Adrenal gland (tissue), 12 donors: ENCODE results near the gene NRXN3. TPM values are rescaled to one million over a fixed set of nuclear protein-coding genes. Genes with fewer than 3 reads are reported as not detected.
"Not testable (repeated sequence)": the region's sequence is repeated elsewhere in the genome, so short reads cannot be mapped to it uniquely, and the experiment has no call there.

Source experiments
- DNase-seq, 7 donors: peaks; one replicate each; pipeline ENCODE4 v3.0.0-alpha.2; 2019 to 2020
- H3K27ac ChIP-seq, 5 donors: fragments of 200-600 bp; sonication (generic) in 4 of 5; 1 replicate in 3 of 5; 2 replicates in 2 of 5; pipeline versions ENCODE4 v1.5.1 to v1.8.0; 2016 to 2020; ENCODE audit warnings: mild to moderate bottlenecking in 1 of 5
- H3K27me3 ChIP-seq: fragments of 200-600 bp; 2 replicates; pipeline ENCODE4 v1.8.0; 2021
- H3K36me3 ChIP-seq, 2 donors: fragments of 200-600 bp; replicated peaks in 1 of 2; 1 replicate in 1 of 2; 2 replicates in 1 of 2; pipeline versions ENCODE4 v1.5.1 to v1.8.0; 2018 to 2022
- H3K4me1 ChIP-seq, 2 donors: fragments of 200-600 bp; replicated peaks in 1 of 2; 1 replicate in 1 of 2; 2 replicates in 1 of 2; pipeline versions ENCODE4 v1.5.1 to v1.8.0; 2018 to 2021
- H3K4me3 ChIP-seq, 4 donors: fragments of 200-600 bp; sonication (generic) in 3 of 4; one replicate each; pipeline ENCODE4 v1.5.1; 2016 to 2018
- H3K9me3 ChIP-seq, 3 donors: fragments of 200-600 bp; sonication (generic) in 1 of 3; replicated peaks in 1 of 3; 1 replicate in 2 of 3; 2 replicates in 1 of 3; pipeline versions ENCODE4 v1.5.1 to v1.8.0; 2016 to 2021
- CTCF ChIP-seq, 6 experiments: fragments of 450-650 bp in 4 of 6; fragments of 200-600 bp in 2 of 6; sonication (generic) in 1 of 6; IDR thresholded peaks; 1 replicate in 5 of 6; 2 replicates in 1 of 6; pipeline versions ENCODE4 v1.5.1 to v1.8.0; 2016 to 2021; ENCODE audit warnings: antibody characterized with exemption in 6 of 6, mild to moderate bottlenecking in 2 of 6, moderate library complexity in 1 of 6
- POLR2A ChIP-seq, 2 donors: fragments of 450-650 bp; IDR thresholded peaks; one replicate each; pipeline ENCODE4 v1.6.1; 2017; ENCODE audit warnings: antibody characterized with exemption in 2 of 2, mild to moderate bottlenecking in 2 of 2, moderate library complexity in 1 of 2
- WGBS, 4 donors: extraction: QIAGEN DNeasy Blood & Tissue Kit in 2 of 4; methylation state at CpG; one replicate each; pipeline versions ENCODE4 v1.1.5 to v1.1.7; 2013 to 2017; 5-methylcytosine and 5-hydroxymethylcytosine counted together
- intact Hi-C, 2 donors: fragments of 100-400 bp; cut with DNase I; formaldehyde crosslinking; loops; one replicate each; pipeline versions ENCODE4 v1.14.1 to v1.15.0; 2022 to 2023
- polyA plus RNA-seq, 3 donors: library from polyadenylated mRNA; stranded (reverse); fragments of 200-250 nt in 2 of 3; fragments of 350-450 nt in 1 of 3; fragmentation: Illumina TruSeq in 1 of 3; extraction: RNeasy Lipid Tissue Mini Kit (QIAGEN cat#74804) in 1 of 3; gene quantifications; one replicate each; pipeline ENCODE4 v1.2.3, GENCODE V29; 2013 to 2014
- total RNA-seq, 9 donors: library from RNA; depleted of rRNA in 4 of 9; stranded (reverse); fragments of >200 nt in 4 of 9; fragments of 120-200 nt in 1 of 9; fragmentation: NEBNext Ultra II Directional in 1 of 9; extraction: Animal tissue kit (Norgen Biotek cat#: 25700) in 1 of 9; gene quantifications; one replicate each; pipeline versions ENCODE4 v1.1.0 to v1.2.4, GENCODE V29; 2013 to 2023
- donor health status: healthy with polysubstance abuse.
- donor health status: Bipolar disorder and iron deficiency.
- donor health status: DM: yes; HTN: yes; CAD: no.
- donor health status: DM: no; HTN: no; CAD: no.
- donor health status: DM: no; HTN: no; CAD: no.
- donor health status: DM: yes; HTN: yes; CAD: no.

Gene NRXN3
- total and polyA plus RNA-seq, 12 donors = 0.09 to 8.5 (median 1.6) TPM

GRCh38 chr14:79017561-79017960, 847.4 kb downstream of the NRXN3 start:
- Histone ChIP-seq H3K4me1 (no peaks in the 10 kb centered on the region), H3K9me3 (no peaks in the 10 kb centered on the region), H3K27me3 (no peaks in the 10 kb centered on the region), H3K4me3 (no peak overlapping the region), H3K36me3 (no peaks in the 10 kb centered on the region), H3K27ac (no peak overlapping the region)
- TF ChIP-seq POLR2A (IDR thresholded peaks at IDR 0.05) (no peak), CTCF (IDR thresholded peaks at IDR 0.05) (no peak)
- intact Hi-C loops = no loop called here
- no peak for DNase-seq
- 81 to 91% (median 86%) methylated on average over 4 of the region's 4 CpGs for WGBS, 4 donors

GRCh38 chr14:79018836-79019235, 848.7 kb downstream of the NRXN3 start:
- TF ChIP-seq POLR2A (IDR thresholded peaks at IDR 0.05) = no peak
- TF ChIP-seq CTCF (IDR thresholded peaks at IDR 0.05) = no peak
- Histone ChIP-seq H3K4me1 (no peaks in the 10 kb centered on the region), H3K27me3 (no peaks in the 10 kb centered on the region), H3K9me3 (no peaks in the 10 kb centered on the region), H3K27ac (no peak overlapping the region), H3K36me3 (no peaks in the 10 kb centered on the region), H3K4me3 (no peak overlapping the region)
- DNase-seq = no peak
- WGBS, 4 donors = 31 to 42% (median 38%) methylated on average over 2 of the region's 2 CpGs
- intact Hi-C loops = no loop called here

GRCh38 chr14:79019898-79020297, 849.7 kb downstream of the NRXN3 start:
- intact Hi-C loops, H3K36me3 ChIP-seq: not testable (repeated sequence)
- WGBS, 4 donors = 89 to 100% (median 100%) methylated on average over 1 of the region's 1 CpG; no CpG with 5 or more reads in 1 of the 4 donors

GRCh38 chr14:79021766-79022165, 851.6 kb downstream of the NRXN3 start:
- H3K4me1 ChIP-seq = no peaks in the 10 kb centered on the region
- H3K9me3 ChIP-seq = no peaks in the 10 kb centered on the region
- no peak for TF ChIP-seq CTCF (IDR thresholded peaks at IDR 0.05)
- TF ChIP-seq POLR2A (IDR thresholded peaks at IDR 0.05) = no peak
- no peak overlapping the region for H3K4me3 ChIP-seq
- no peaks in the 10 kb centered on the region for H3K27me3 ChIP-seq
- intact Hi-C loops = no loop called here
- no peak for DNase-seq
- H3K27ac ChIP-seq = no peak overlapping the region
- no peaks in the 10 kb centered on the region for H3K36me3 ChIP-seq
- WGBS, 4 donors = 55 to 67% (median 59%) methylated on average over 1 of the region's 1 CpG

More at GRCh38 chr14:79019898-79020297, 849.7 kb downstream of the NRXN3 start:
- not testable (repeated sequence) for H3K4me1 ChIP-seq, H3K27me3 ChIP-seq, H3K27ac ChIP-seq, H3K4me3 ChIP-seq, DNase-seq, H3K9me3 ChIP-seq

GRCh38 chr14:79027138-79027537, 857.0 kb downstream of the NRXN3 start:
- no peak for DNase-seq
- intact Hi-C loops = no loop called here
- TF ChIP-seq POLR2A (IDR thresholded peaks at IDR 0.05) (no peak), CTCF (IDR thresholded peaks at IDR 0.05) (no peak)
- Histone ChIP-seq H3K4me1 (no peaks in the 10 kb centered on the region), H3K27ac (no peak overlapping the region), H3K27me3 (no peaks in the 10 kb centered on the region), H3K36me3 (no peaks in the 10 kb centered on the region), H3K4me3 (no peak overlapping the region), H3K9me3 (no peaks in the 10 kb centered on the region)
- 56 to 73% (median 68%) methylated on average over 3 of the region's 3 CpGs for WGBS, 4 donors
